BJ (cell line): ENCODE data around the gene LPGAT1. TPM values are rescaled to one million over a fixed set of nuclear protein-coding genes. Genes with fewer than 3 reads are reported as not detected.

Source experiments
- CTCF ChIA-PET: fragments of 350-600 bp; formaldehyde crosslinking; extraction: SDS; loops from one replicate; lab custom pipeline; 2021; ENCODE audit warnings: antibody characterized with exemption, inconsistent platforms; lab: Yijun Ruan, JAX
- POLR2A ChIA-PET: fragments of 300-600 bp; sonication (Branson Sonifier 250); formaldehyde crosslinking; extraction: SDS; loops from one replicate; lab custom pipeline; 2021; ENCODE audit warnings: antibody characterized with exemption; lab: Charles Lee
- DNase-seq: peaks from one replicate; pipeline ENCODE4 v3.0.0-alpha.2; 2011; ENCODE audit warnings: low read depth
- H3K27me3 ChIP-seq: 2 replicates; pipeline ENCODE4 v1.6.0; 2011; ENCODE audit warnings: low read length; ENCODE audit not compliant: control insufficient read depth, insufficient read depth
- H3K36me3 ChIP-seq: 2 replicates; pipeline ENCODE4 v1.5.1; 2011; ENCODE audit warnings: low read length; ENCODE audit not compliant: control insufficient read depth, insufficient read depth
- H3K4me3 ChIP-seq: 2 replicates; pipeline ENCODE4 v1.5.1; 2011; ENCODE audit warnings: low read depth, mild to moderate bottlenecking, control low read depth, low read length
- CTCF ChIP-seq: IDR thresholded peaks from 2 replicates; pipeline ENCODE4 v1.5.1; 2011; ENCODE audit warnings: low read depth, mild to moderate bottlenecking, control low read depth, inconsistent platforms, low read length, moderate library complexity; ENCODE audit not compliant: insufficient read depth
- polyA plus RNA-seq: library from polyadenylated mRNA; depleted of rRNA; stranded (reverse); fragments of >200 nt; gene quantifications from 2 replicates; pipeline ENCODE4 v1.2.3, GENCODE V29; 2011

The LPGAT1 gene
- polyA plus RNA-seq, 1 experiment = 7.7 TPM

GRCh38 chr1:211749251-211749650 lies 81.3 kb downstream of the LPGAT1 start:
- no peaks in the 10 kb centered on the region for H3K27me3 ChIP-seq
- no peak for TF ChIP-seq CTCF
- CTCF ChIA-PET = interaction anchor here (1.8 kb wide), 1 partner anchor 12 kb away, joined by 4 read pairs; no protein-coding TSS in a partner anchor
- no peak overlapping the region for H3K4me3 ChIP-seq
- peaks cover 3% of the 10 kb centered on the region; the same call in 1 of the 2 replicates for H3K36me3 ChIP-seq
- no peak for DNase-seq
- POLR2A ChIA-PET = no interaction called here

DNA sequence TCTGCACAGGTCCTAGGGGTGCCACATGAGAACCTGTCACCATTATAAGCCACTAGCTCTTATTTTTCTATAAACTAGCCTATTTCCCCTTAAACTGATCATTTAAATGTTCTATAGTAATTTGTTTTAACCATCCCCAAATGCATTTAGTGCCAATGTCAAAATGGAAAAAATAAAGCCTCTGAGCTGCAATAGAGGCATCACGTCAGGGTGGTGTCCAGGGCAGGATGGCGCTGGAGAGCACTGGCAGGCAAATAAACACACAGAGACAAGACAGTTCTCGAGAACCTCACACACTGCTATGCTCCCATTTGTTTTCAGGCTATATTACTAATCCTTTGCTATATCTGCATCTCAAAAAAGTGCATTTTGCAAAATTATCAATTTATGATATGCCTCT lies 81.8 kb downstream of the LPGAT1 start:
- H3K27me3 ChIP-seq = no peaks in the 10 kb centered on the region
- H3K36me3 ChIP-seq = peaks cover 3% of the 10 kb centered on the region; the same call in 1 of the 2 replicates
- no peak for DNase-seq
- POLR2A ChIA-PET = no interaction called here
- no peak for TF ChIP-seq CTCF
- no peak overlapping the region for H3K4me3 ChIP-seq
- CTCF ChIA-PET = no interaction called here

GRCh38 chr1:211742889-211743529 lies 87.6 kb downstream of the LPGAT1 start:
- ChIA-PET POLR2A (no interaction called here), CTCF (no interaction called here)
- Histone ChIP-seq H3K27me3 (no peaks in the 10 kb centered on the region), H3K4me3 (no peak overlapping the region), H3K36me3 (no peaks in the 10 kb centered on the region)
- no peak for DNase-seq
- TF ChIP-seq CTCF = no peak

DNA sequence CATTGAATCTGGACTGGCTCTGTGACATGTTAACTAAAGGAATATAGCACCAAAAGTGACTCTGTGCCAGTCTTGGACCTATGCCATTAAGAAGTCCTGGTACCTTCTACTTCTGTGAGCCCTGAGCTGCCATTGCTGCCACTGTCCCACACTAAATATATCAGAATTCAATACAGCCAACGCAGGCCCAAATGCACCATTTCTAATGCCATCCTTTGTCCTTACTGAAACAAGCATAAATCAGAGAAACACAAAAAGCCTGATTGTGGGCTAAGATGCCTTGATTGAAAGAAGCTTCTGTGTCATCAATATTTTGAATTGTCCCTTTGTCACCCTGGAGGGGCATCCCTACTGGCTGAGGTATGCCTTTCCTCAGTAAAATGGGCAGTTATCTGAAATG lies 88.3 kb downstream of the LPGAT1 start:
- no peak overlapping the region for H3K4me3 ChIP-seq
- DNase-seq = no peak
- H3K36me3 ChIP-seq = no peaks in the 10 kb centered on the region
- H3K27me3 ChIP-seq = no peaks in the 10 kb centered on the region
- ChIA-PET POLR2A (no interaction called here), CTCF (no interaction called here)
- no peak for TF ChIP-seq CTCF

DNA sequence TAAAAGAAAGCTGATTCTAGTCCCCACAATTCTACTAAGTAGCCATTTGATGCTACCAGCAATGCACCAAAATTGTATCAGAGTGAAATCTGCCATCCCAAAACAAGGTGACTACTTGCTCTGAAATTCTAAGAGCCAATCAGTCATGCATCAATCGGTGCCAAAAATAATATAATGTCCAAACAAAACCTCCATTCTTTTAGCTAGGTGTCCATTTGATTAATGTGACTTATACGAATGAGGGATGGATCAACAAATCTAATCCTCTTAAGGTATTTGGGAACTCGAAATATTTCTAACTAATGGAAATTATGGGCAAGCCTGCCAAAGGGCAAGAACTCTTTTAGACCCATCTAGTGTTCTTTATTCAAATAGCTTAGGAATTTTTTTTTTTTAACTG lies 88.8 kb downstream of the LPGAT1 start:
- Histone ChIP-seq H3K36me3 (no peaks in the 10 kb centered on the region), H3K4me3 (no peak overlapping the region), H3K27me3 (no peaks in the 10 kb centered on the region)
- DNase-seq = no peak
- TF ChIP-seq CTCF = no peak
- CTCF ChIA-PET = interaction anchor here (1.2 kb wide), 1 partner anchor 11 kb away, joined by 3 read pairs; no protein-coding TSS in a partner anchor
- POLR2A ChIA-PET = no interaction called here
